HG02852 (cell line): ENCODE data around the gene FLII.

ENCODE experiments used
- ATAC-seq: cut with Tn5 transposase; IDR thresholded peaks from one replicate; pipeline ENCODE4 v1.9.1; 2021; ENCODE audit warnings: mild to moderate bottlenecking, moderate library complexity; ENCODE audit not compliant: unreplicated experiment

FLII gene

DNA sequence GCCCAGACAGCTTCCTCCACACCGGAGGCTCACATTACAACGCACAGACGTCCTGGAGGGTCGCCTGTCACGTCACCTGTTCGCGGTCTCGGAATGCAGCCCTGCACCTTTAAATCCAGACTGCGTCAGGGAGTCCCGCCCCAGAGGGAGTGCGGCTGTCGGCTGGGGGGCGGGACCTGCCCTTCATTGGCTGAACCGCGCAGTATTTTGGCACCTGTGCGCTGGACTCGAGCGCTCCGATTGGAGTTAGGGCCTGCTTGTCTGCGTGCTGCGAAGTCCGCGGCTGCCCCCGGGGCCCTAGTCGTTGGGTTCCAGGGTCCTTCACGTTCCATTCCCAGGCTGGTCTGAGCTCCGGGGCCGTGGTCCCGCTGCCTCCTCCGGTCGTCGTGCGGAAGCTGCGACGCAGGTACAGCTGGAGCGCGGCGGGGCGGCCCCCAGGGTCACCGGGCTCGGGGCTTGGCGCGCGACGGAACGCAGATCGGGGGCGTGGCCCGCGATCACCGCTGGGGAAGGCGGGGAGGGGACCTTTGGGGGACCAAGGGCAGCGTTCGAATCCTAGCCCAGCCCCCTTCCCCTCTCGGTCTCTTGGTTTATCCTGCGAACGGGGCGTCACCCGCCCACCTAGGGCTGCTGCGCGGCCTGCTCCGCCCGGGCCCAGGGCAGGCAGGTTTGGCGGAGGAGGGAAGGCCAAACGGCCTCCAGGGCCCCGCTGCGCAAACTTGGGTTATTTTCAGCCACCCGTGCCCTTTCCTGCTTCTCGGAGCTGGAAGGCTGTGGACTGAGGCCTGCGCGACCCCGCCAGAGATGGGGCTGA is 2.0 kb upstream of the FLII start, which contains the start of gene MIEF2:
MIEF2 (plus strand) TSS at position 331 of the 814 bp plus-strand sequence. CDS start 2,059 bp downstream, outside the sequence.
- peak; percentile 83 for ATAC-seq

- ATAC-seq: no peak
These were observed 1.2 kb upstream of the FLII start for GRCh38 chr17:18259621-18260331.

DNA sequence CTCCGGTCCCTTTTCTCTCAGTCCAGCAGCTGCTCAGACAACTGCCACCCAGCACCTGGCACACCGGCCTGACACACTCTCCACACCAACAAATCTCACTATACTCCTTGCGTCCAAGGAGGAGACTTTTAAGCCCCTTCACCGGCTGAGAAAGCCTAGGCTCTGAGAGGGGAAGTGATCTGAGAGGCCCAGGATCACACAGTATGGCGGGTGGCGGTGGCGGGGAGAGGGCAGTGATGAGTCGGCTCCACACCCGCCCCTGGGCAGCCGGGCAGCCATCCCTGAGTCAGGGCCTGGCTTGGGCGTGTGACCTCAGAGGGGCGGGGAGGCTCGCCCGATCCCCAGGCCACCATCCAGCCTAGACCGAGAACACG is 569 bp downstream of the FLII start:
- ATAC-seq: no peak

GRCh38 chr17:18257268-18257981 is 1.1 kb downstream of the FLII start:
- ATAC-seq: no peak

DNA sequence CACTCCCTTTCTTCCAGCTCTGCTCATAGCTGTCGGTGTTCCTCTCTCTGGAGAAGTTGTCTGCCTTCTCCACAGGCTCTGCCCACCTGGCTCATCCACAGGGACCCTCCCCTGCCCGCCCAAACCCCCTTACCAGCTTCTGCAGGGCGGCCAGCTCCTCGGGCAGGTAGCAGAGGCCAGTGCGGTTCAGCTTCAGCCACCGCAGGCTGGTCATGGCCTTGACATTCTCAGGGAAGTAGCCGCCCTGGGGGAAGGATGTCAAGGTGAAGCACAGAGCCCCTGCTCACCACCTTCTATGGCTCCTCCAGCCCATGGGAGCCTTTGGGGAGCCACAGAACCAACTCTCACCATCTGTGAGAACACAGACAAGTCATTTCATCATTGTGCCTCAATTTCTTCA is 1.8 kb downstream of the FLII start:
- no peak for ATAC-seq

DNA sequence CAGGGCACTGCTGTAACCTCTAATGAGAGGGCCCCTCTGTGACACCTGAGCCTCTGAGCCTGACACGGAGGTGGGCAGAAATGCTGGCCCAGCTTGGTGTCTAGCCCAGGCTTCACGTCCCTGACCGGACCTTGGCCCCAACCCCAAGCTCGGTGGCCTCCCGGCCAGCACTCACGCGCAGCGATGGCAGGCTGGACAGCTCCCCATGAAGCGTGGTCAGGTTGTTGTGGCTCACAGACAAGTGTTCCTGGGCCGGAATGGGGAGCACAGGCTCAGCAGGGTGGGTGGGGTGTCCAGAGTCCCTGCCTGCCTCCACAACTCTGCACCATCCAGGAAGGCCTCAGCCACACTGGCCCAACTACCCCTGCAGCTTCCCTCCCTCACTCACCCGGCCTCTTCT is 2.2 kb downstream of the FLII start:
- no peak for ATAC-seq

DNA sequence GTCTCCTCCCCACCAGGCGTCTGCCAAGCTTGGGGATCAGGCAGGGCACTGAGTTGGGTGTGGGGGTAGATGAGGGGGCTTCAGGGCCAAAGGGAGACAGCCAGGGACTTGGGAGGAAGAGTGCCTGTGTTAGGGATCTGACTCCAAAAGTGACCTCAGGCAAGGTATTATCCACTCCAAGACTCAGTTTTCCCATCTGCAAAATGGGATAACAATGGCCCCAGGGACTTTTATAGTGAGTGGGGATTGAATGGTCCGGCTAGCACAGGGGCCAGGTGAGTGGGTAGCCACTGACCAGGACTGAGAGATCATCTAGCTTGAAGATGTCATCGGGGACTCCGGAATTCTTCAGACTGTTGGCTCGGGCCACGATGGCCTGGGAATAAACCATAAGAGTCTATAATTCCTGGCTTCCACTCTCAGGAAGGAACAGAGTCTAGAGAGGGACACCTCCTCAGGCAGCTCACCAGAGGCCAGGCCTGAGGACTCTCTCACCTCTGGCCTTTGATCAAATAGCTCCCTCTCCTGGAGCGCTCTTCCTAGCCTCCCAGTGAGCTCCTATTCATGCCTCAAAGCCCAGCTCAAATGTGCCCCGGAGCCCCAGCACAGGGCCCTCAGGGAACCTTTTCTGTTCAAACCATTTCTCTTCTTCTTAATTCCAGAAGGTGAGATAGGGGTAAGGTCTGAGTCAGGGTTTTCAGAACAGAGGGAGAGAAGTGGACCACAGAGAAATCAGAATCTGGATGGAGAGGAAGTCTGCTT is 3.5 kb downstream of the FLII start:
- ATAC-seq: no peak

DNA sequence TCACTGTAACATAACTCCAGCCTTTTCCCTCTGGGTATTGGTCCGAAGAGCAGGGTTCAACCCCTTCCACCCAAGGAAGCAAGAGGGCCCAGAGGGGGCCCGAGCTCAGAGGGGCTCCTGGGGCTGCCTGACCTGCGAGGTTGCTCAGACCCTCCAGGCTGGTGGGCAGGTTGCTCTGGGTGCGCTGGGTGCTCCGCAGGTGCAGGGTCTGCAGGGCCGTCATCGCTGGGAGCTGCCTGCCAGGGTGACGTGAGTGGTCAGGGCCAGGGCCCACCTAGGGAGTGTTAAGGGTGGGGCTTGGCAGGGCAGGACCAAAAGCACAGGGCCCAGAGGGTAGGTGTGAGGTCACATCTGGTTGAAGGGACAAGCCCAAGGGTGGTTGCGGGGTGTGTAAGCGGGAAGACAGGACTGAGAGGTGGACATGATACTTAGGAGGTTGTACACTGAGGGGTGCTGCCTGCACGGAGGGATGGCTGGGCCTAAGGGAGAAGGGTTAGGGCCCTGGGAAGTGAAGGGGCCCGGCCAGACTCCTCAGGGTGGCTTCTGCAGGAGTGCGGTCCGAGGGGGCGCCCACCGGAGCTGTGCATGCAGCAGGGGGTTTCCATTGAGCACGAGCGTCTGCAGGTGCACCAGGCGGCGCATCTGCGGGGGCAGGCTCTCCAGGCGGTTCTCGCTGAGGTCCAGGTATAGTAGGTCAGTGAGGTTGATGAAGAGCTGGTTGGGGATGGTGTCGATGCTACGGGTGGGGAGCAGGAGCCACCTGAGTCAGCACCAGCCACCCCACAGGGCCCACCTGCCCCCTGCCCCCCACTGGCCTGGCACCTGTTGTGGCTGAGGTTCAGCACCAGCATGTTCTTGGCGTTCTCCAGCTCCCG is 4.4 kb downstream of the FLII start:
- ATAC-seq: no peak

DNA sequence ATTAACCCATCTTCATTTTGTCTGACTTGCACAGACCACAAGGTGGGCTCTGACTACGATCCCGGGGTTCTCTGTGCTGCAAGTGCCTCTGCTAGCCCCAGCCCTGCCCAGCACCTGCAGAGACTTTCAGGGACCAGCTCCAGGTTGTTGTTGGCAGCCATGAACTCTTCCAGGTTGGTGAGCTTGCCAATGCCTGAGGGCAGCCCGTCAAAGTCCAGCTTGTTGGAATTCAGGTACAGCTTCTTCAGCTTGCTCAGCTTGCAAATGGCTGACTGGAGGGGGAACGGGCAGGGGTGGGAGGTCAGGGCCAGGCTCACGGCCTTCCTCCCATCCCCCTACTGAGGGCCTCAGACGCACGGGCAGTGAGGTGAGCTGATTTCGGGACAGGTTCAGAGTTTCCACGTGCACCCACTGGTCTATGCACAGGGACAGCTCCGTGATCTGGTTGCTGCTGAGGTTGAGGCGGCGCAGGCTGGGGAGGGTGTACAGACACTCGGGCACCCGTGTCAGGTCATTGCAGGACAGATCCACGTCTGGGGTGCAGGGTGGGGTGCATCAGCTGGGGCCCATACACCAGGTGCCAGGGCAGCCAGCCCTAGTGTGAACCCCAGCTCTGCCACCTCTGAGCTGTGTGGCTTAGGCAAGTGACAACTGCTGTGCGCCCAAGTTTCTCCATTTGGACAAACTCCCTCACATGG is 5.2 kb downstream of the FLII start:
- ATAC-seq: no peak

DNA sequence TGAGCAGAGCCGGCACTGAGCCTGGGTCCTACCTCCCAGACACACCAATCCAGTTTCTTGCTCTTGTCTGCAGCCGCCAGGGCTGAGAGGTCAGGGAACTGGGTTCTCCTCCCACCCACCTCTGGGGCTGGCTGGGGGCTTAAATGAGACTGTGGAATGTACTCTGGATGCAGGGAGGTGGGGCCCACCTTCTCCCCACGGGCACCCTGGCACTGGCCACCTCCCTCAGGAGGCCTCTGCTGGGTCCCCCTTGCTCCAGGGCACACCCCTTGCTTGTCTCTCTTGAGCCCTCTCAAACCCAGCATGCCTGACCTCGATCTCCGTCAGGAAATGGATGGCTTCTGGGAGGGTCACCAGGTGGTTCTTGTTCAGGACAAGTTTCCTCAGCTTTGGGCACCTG is 6.4 kb downstream of the FLII start:
- no peak for ATAC-seq

- no peak for ATAC-seq
These were observed 7.3 kb downstream of the FLII start for GRCh38 chr17:18251204-18251603.

GRCh38 chr17:18250708-18251107 is 7.8 kb downstream of the FLII start:
- ATAC-seq: no peak

DNA sequence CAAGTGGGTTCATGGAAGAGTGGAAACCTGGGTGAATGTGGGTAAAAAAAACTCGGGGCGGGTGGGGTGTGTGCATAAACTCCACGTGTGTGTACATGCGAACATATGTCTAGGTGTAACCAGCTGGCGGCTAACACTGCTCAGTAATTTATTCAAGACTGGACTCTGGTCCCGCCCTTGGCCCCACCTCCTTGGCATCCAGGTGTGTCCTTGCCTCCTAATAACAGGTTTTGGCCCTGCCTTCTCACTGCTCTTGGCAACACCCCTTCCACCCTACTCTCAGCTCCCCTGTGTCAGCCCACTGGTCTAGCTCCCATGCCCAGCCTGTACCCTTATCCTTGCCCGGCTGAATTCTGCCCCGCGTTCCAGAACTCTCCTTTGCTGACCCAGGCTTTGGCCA is 8.3 kb downstream of the FLII start:
- no peak for ATAC-seq

DNA sequence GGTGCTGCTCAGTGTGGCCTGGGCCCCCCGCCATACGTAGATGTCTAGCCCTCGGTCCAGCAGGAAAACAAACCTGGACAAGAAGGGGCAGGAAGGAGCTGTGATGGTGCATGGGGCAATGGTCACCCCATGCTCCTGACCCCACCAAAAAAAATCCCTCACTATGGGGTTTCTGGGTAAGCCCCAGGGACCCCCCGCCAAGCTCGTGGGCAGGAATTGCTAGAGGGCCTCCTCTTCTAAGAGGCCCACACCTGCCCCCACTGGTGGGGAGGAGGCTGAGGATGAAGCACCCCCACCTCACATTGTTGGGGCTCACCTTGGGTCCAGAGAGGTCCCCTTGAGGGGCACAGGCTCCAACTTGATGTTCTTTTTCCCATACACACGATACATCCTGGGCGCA is 9.7 kb downstream of the FLII start:
- no peak for ATAC-seq

DNA sequence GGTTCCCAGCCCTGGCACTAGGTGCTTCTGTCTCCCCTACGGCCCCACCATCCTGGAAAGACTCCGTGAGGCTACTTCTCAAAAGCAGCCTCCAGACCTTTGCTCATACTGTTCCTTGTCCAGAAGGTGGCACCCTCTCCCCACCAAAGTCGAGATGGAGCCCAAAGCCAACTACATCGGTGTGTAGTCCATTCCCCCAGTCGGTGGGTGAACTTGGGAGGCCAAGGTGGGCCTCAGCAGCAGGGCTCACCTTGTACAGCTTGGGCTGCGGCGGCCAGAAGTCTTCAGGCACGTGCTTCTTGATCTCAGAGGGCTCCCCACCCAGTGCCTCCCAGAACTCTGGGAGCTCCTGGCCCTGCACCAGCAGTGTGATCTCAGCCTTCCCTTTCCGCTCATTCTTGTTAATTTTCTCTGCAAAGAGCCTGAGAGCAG is 10.2 kb downstream of the FLII start:
- ATAC-seq: no peak

DNA sequence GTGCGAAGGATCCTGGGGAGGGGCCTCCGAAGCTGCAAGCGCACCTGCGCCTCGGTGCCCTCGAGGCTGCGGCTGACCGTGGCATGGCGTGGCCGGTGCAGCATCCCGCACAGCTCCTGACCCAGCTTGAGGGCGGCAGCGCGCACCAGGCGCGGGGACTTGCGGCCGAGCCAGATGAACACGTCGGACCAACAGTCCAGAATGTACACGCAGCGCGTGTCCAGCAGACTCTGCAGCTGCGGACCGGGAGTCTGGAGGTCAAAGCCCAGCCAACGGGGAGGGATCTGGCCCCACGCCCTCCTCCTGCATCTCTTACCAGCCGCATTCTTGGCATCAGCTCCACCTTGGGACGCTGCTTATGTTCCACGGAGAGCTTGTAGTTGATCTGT is 10.9 kb downstream of the FLII start:
- ATAC-seq: no peak

DNA sequence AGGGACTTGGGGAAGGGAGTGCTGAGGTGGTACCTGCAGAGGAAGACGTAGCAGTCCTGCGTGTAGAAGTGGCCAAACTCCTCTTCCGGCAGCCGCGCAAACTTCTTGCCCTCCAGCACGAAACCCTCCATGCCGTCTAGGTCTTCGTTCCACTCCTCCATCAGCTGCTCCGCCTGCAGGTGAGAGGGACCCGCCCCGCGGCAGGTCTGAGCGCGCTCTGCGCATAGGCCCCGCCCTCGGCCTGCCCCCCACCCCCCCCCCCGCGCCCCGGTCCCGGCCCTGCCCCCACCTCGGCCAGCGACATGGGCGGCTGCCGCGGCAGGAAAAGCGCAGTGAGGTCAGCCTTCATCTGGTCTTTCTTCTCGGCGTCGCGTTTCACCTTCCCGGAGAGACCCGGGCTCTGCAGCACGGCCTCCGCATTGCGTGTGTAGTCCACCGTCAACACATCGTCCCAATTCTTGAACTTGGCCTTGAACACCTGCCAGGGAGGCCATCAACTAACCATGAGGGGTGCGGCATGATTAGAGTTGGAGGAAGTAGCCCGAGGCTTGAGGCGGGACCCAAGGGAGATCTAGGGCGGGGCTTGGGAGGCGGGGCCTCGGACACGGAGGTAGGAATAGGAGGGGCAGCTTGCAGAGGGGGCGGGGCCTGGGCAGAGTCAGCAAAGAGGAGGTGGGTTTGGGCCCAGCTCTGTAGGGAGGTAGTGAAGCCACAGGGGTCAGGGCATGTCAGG is 11.5 kb downstream of the FLII start:
- ATAC-seq: no peak

GRCh38 chr17:18246109-18246725 is 12.3 kb downstream of the FLII start:
- ATAC-seq: no peak
